CD4-positive, CD25-positive, alpha-beta regulatory T cell (primary cell): Measurements from ENCODE around the gene CEMIP2. TPM values are rescaled to one million over a fixed set of nuclear protein-coding genes. Genes with fewer than 3 reads are reported as not detected.

ENCODE experiments used
- ATAC-seq, 2 donors: fragments of 150-1000 bp; cut with Tn5 transposase; one replicate each; pipeline ENCODE4 v1.10.0; 2021; ENCODE audit warnings: low read depth in 2 of 2, moderate number of reproducible peaks in 2 of 2, moderate library complexity in 1 of 2
- DNase-seq, 3 donors: peaks; one replicate each; pipeline versions ENCODE4 v3.0.0 to v3.0.0-alpha.2; 2012 to 2022; ENCODE audit warnings: mixed read lengths in 1 of 3
- H3K27ac ChIP-seq: one replicate; pipeline ENCODE4 v1.7.0; 2013; ENCODE audit warnings: mild to moderate bottlenecking, low read length; ENCODE audit not compliant: insufficient read depth, poor library complexity, severe bottlenecking
- H3K27me3 ChIP-seq: one replicate; pipeline ENCODE4 v1.7.0; 2013; ENCODE audit warnings: low read length; ENCODE audit not compliant: control insufficient read depth, insufficient read depth
- H3K36me3 ChIP-seq: one replicate; pipeline ENCODE4 v1.7.0; 2013; ENCODE audit warnings: mild to moderate bottlenecking, low read length, moderate library complexity; ENCODE audit not compliant: control insufficient read depth, insufficient read depth
- H3K4me1 ChIP-seq: 2 replicates; pipeline ENCODE4 v1.7.0; 2013; ENCODE audit warnings: mild to moderate bottlenecking, low read length; ENCODE audit not compliant: insufficient read depth, control insufficient read depth, poor library complexity, severe bottlenecking
- H3K4me3 ChIP-seq: one replicate; pipeline ENCODE4 v1.7.0; 2013; ENCODE audit warnings: low read depth, mild to moderate bottlenecking, low read length, moderate library complexity
- H3K9me3 ChIP-seq, 2 experiments: 1 replicate in 1 of 2; 2 replicates in 1 of 2; pipeline ENCODE4 v1.7.0; 2013; ENCODE audit warnings: low read length in 2 of 2, mild to moderate bottlenecking in 1 of 2, moderate library complexity in 1 of 2; ENCODE audit not compliant: control insufficient read depth in 2 of 2
- H3K27ac Mint-ChIP-seq, 3 donors: one replicate each; pipeline ENCODE4 v1.8.0; 2020 to 2022; ENCODE audit warnings: mild to moderate bottlenecking in 3 of 3, mixed read lengths in 3 of 3, moderate library complexity in 2 of 3
- H3K27me3 Mint-ChIP-seq: one replicate; pipeline ENCODE4 v1.8.0; 2022; ENCODE audit warnings: mild to moderate bottlenecking, mixed read lengths
- H3K36me3 Mint-ChIP-seq: one replicate; pipeline ENCODE4 v1.8.0; 2020; ENCODE audit warnings: mixed read lengths
- H3K4me1 Mint-ChIP-seq, 4 donors: one replicate each; pipeline ENCODE4 v1.8.0; 2020 to 2022; ENCODE audit warnings: mixed read lengths in 4 of 4, mild to moderate bottlenecking in 1 of 4
- H3K4me3 Mint-ChIP-seq, 4 donors: one replicate each; pipeline ENCODE4 v1.8.0; 2020 to 2022; ENCODE audit warnings: mild to moderate bottlenecking in 4 of 4, mixed read lengths in 4 of 4, moderate library complexity in 3 of 4
- H3K9me3 Mint-ChIP-seq, 7 donors: one replicate each; pipeline ENCODE4 v1.8.0; 2020 to 2022; ENCODE audit warnings: mixed read lengths in 7 of 7, mild to moderate bottlenecking in 3 of 7, moderate library complexity in 2 of 7
- polyA plus RNA-seq, 4 donors: library from polyadenylated mRNA; unstranded; fragments of 300-500 nt; fragmentation: Illumina TruSeq; gene quantifications; one replicate each; pipeline ENCODE4 v1.2.3, GENCODE V29; 2021
- total RNA-seq: library from RNA; stranded (reverse); gene quantifications from one replicate; pipeline ENCODE4 v1.2.3, GENCODE V29; 2022

The CEMIP2 gene
- total and polyA plus RNA-seq, 5 donors from 2014 or later, result 25.8 to 407 (median 28.4) TPM

DNA sequence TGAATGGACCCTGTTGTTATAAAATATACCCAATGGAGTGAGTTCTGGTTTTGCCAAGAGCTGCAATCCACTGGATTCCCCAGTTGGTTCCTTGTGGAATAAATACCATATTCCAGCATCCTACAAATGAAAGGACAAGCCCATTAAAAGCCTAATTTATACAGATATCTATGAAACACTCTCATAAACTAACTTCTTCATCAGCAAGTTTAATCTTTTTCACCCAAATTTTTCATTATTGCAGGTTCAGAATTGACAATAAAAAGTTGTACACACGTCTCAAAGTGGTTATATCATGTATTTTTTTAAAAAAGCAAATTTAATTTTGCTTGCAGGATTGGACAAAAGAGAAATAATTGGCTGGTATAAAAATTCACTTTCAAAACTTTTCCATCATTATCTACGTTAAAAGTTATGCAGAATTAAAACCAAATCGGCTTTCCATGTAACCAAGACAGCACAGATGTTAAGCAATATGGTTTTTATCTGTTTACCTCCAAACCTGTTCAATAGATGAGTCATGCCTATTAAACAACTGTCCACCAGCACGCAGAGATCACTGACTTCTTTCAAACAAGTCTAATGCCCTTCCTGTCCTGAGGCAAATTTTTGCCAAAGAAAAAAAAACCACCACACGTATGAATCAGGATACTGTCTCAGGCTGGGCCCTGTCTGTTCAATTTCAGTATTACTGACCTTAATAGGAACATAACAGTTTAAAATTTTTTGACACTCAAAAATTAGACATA, 42.5 kb downstream of the CEMIP2 start:
- peaks cover 88% of the 10 kb centered on the region for H3K36me3 ChIP-seq
- H3K36me3 Mint-ChIP-seq, result peaks cover 55% of the 10 kb centered on the region

DNA sequence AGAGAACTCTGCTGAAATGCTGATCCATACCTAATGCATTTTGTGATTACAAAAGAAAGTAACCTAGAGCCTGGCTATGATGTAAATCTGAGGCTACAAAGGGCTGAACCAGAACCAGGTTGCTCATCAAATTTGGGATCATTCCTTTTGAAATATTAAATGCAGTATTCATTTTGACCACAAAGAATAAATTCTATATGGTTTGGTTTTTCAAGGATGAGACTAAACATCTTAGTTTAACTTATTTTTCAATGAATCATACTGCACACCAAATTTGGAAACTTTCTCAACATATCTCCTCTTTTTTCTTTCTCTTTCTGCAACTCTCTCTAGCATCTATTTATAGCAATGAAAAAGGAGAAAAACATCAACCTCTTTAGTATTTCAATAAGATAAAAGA, 46.5 kb downstream of the CEMIP2 start:
- Histone ChIP-seq H3K4me3 (no peak overlapping the region), H3K36me3 (peaks cover 89% of the 10 kb centered on the region), H3K9me3 (no peaks in the 10 kb centered on the region), H3K27ac (no peak overlapping the region), H3K27me3 (no peaks in the 10 kb centered on the region), H3K4me1 (no peaks in the 10 kb centered on the region)
- Mint-ChIP-seq H3K4me3 (no peak overlapping the region), H3K27ac (no peak overlapping the region), H3K4me1 (peaks cover 9 to 20% (median 18%) of the 10 kb centered on the region in 4 donors), H3K27me3 (no peaks in the 10 kb centered on the region), H3K36me3 (peaks cover 57% of the 10 kb centered on the region), H3K9me3 (no peaks in the 10 kb centered on the region)
- ATAC-seq, result no peak
- no peak for DNase-seq

More for the DNA sequence above, 42.5 kb downstream of the CEMIP2 start:
- Mint-ChIP-seq H3K4me1 (peaks cover 9 to 16% (median 13%) of the 10 kb centered on the region in 4 donors), H3K4me3 (no peak overlapping the region), H3K9me3 (no peaks in the 10 kb centered on the region), H3K27ac (no peak overlapping the region), H3K27me3 (no peaks in the 10 kb centered on the region)
- no peak overlapping the region for H3K27ac ChIP-seq
- no peak overlapping the region for H3K4me3 ChIP-seq
- no peaks in the 10 kb centered on the region for H3K4me1 ChIP-seq
- no peak for ATAC-seq
- no peaks in the 10 kb centered on the region for H3K9me3 ChIP-seq
- DNase-seq, result no peak
- no peaks in the 10 kb centered on the region for H3K27me3 ChIP-seq

DNA sequence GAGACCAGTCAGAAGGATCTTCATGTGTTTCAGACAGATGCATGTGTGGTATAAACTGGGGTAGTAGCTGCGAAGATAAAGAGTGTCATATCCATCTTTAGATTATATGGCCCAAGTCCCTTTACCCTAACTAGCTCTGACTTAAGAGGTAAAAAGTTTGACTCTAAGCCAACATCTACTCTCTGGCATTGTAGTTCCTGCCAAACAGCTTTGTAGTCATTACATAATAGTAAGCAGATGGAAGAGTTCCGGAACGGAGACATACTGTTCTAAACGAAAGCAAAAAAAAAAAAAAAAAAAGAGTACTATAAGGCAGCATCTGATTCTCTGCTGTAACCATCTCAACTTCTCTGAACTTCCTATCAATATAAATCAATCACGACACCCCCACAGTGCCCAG, 48.8 kb downstream of the CEMIP2 start:
- H3K36me3 Mint-ChIP-seq, result peaks cover 46% of the 10 kb centered on the region
- DNase-seq (no peak), ATAC-seq (no peak)
- no peak overlapping the region for H3K27ac ChIP-seq
- no peak overlapping the region for H3K4me3 ChIP-seq
- H3K27ac Mint-ChIP-seq, result peak overlapping the region in 1 of 3 donors; percentile 3
- no peaks in the 10 kb centered on the region for H3K9me3 ChIP-seq
- H3K4me3 Mint-ChIP-seq, result no peak overlapping the region
- H3K4me1 ChIP-seq, result no peaks in the 10 kb centered on the region
- peaks cover 85% of the 10 kb centered on the region for H3K36me3 ChIP-seq
- H3K27me3 Mint-ChIP-seq, result no peaks in the 10 kb centered on the region
- H3K9me3 Mint-ChIP-seq, result no peaks in the 10 kb centered on the region
- peaks cover 9 to 20% (median 15%) of the 10 kb centered on the region in 4 donors for H3K4me1 Mint-ChIP-seq
- no peaks in the 10 kb centered on the region for H3K27me3 ChIP-seq

DNA sequence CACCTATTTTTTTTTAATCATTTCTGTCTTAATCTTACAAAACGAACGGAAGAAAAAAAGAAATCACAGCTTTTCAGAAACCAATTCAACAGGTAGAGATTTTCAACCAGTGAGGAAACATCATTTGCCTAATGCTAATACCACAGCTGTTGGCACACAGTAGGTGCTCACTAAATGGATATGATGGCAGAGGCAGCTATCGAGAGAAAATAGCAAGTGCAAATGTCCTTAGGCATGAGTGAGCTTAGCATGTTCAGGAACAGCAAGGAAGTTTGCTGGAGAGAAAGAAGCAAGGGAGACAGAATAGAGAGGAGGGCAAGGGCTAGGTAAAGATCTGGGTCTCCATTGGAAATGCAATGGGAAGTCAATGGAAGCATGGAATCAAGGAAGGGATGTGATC, 49.2 kb downstream of the CEMIP2 start:
- H3K27me3 ChIP-seq, result no peaks in the 10 kb centered on the region
- ATAC-seq (no peak), DNase-seq (no peak)
- no peak overlapping the region for H3K4me3 ChIP-seq
- Mint-ChIP-seq H3K9me3 (no peaks in the 10 kb centered on the region), H3K27ac (peak overlapping the region in 2 of 3 donors; percentile 3 to 11), H3K4me3 (no peak overlapping the region), H3K27me3 (no peaks in the 10 kb centered on the region), H3K36me3 (peaks cover 47% of the 10 kb centered on the region), H3K4me1 (peaks cover 11 to 20% (median 16%) of the 10 kb centered on the region in 4 donors)
- H3K4me1 ChIP-seq, result no peaks in the 10 kb centered on the region
- no peak overlapping the region for H3K27ac ChIP-seq
- H3K36me3 ChIP-seq, result peaks cover 85% of the 10 kb centered on the region
- no peaks in the 10 kb centered on the region for H3K9me3 ChIP-seq

DNA sequence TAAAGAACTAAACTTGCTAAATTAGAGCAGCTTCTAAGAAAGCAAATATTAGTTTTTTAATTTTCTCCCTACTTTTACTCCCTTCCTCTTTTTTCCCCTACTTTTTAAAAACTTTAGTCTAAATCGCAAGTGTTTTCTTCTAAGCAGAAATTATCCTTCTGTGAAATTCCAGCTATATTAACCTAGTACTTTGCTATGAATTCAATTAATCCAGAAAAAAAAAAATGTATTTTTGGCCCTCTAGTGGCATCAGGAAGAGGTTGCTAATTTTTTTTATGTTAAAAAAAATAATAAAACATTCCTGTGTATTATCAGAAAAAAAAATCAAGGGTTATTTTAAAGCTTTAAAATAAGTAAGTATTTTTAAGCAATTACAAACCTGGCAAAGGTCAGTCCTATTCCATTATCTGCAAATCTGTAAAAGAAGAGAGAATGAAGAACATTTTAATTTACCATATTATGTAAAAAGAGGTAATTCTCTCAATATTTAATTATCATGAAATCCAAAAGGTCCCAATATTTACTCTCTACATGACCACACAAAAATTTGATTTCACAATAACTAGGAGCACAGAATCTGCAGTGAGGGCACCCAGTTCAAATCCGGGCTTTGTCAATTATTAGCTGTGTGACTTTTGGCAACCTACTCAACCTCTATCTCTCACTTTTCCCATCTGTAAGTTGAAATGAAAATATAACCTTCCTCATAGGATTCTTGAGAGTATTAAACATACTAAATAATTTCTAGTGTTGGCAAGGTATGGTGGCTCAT, 52.0 kb downstream of the CEMIP2 start:
- peak overlapping the region; percentile 3 for H3K27ac ChIP-seq
- H3K27ac Mint-ChIP-seq, result no peak overlapping the region

DNA sequence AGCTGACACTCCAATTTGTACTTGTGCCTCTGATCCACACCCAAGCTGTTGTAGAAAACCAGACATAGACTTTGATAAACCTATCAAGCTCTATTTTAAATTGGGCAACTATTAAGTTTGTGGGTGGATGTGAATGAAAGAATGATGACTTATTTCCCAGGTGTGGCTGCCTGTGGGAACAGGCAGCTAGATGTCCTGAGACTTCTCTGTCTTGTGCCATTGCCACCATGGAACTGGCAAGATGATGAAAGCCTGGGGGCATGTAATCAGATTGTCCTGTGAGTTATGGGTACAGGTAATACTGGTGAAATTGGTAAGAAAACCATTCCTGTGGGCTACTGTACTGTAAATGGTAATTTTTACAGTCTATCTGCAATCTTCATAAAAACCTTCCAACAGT, 57.5 kb downstream of the CEMIP2 start:
- peaks cover 91% of the 10 kb centered on the region for H3K36me3 ChIP-seq
- H3K9me3 Mint-ChIP-seq, result no peaks in the 10 kb centered on the region
- no peaks in the 10 kb centered on the region for H3K4me1 ChIP-seq
- H3K27me3 ChIP-seq, result no peaks in the 10 kb centered on the region
- H3K27ac ChIP-seq, result no peak overlapping the region
- H3K27me3 Mint-ChIP-seq, result no peaks in the 10 kb centered on the region
- DNase-seq, result no peak
- no peaks in the 10 kb centered on the region for H3K9me3 ChIP-seq
- H3K4me1 Mint-ChIP-seq, result peaks cover 19 to 21% (median 20%) of the 10 kb centered on the region in 4 donors
- H3K4me3 ChIP-seq, result no peak overlapping the region
- no peak for ATAC-seq
- peaks cover 55% of the 10 kb centered on the region for H3K36me3 Mint-ChIP-seq
- H3K27ac Mint-ChIP-seq, result peak overlapping the region; percentile 11 to 82 (median 24)
- no peak overlapping the region for H3K4me3 Mint-ChIP-seq

More for the DNA sequence above, 52.0 kb downstream of the CEMIP2 start:
- H3K36me3 Mint-ChIP-seq, result peaks cover 59% of the 10 kb centered on the region
- H3K4me1 Mint-ChIP-seq, result peaks cover 7 to 21% (median 14%) of the 10 kb centered on the region in 4 donors
- no peak for ATAC-seq
- H3K4me1 ChIP-seq, result no peaks in the 10 kb centered on the region
- DNase-seq, result no peak
- H3K4me3 ChIP-seq, result no peak overlapping the region
- no peaks in the 10 kb centered on the region for H3K27me3 Mint-ChIP-seq
- no peaks in the 10 kb centered on the region for H3K27me3 ChIP-seq
- H3K36me3 ChIP-seq, result peaks cover 85% of the 10 kb centered on the region
- no peaks in the 10 kb centered on the region for H3K9me3 ChIP-seq
- H3K9me3 Mint-ChIP-seq, result no peaks in the 10 kb centered on the region
- no peak overlapping the region for H3K4me3 Mint-ChIP-seq

DNA sequence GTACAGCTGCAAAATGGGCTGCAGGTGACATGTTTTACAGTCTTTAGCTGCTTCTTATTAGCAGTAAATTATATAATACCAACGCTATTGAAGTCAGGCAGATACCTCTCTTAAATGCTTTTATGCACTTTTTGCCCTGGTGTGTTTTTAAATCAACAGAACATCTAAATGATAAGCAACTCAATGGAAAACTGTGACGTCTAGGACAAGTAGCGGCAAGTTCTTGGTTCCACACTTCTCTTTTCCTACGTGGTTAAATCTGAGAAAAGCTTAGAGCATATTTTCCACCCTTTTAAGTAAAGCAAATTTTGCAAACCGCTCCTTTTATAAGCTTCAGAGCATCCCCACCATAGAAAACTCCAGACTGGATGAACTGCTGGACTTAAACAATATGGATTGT, 58.1 kb downstream of the CEMIP2 start:
- Mint-ChIP-seq H3K27me3 (no peaks in the 10 kb centered on the region), H3K4me3 (no peak overlapping the region), H3K9me3 (no peaks in the 10 kb centered on the region), H3K4me1 (peaks cover 19 to 23% (median 22%) of the 10 kb centered on the region in 4 donors), H3K36me3 (peaks cover 55% of the 10 kb centered on the region), H3K27ac (peak overlapping the region; percentile 2 to 82 (median 24))
- no peaks in the 10 kb centered on the region for H3K27me3 ChIP-seq
- DNase-seq, result no peak
- H3K36me3 ChIP-seq, result peaks cover 85% of the 10 kb centered on the region
- H3K4me1 ChIP-seq, result no peaks in the 10 kb centered on the region
- no peak overlapping the region for H3K27ac ChIP-seq
- no peaks in the 10 kb centered on the region for H3K9me3 ChIP-seq
- no peak for ATAC-seq
- H3K4me3 ChIP-seq, result no peak overlapping the region
